ENCODE measurements around the gene KIF5B.

DNA sequence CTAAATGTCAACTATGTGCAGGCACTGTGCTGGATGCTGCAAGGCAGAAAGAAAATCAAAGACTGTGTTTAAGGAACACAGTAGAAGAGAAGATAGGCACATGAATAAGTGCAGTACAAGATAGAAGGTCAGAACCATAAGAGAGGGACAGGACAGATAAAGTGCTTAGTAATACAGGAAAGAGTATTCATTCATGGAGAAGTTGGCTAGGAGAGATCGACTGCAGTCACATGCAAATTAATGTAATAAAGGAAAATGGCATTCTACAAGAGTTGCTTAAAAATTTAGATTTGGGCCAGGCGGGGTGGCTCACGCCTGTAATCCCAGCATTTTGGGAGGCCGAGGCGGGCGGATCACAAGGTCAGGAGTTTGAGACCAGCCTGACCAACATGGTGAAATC, 24.8 kb downstream of the KIF5B start:
- TF ChIP-seq EP300 (IDR thresholded peaks at IDR 0.05) (no peak), POLR2AphosphoS5 (IDR thresholded peaks at IDR 0.05) (no peak)
- TF ChIP-seq, protein P1, sequence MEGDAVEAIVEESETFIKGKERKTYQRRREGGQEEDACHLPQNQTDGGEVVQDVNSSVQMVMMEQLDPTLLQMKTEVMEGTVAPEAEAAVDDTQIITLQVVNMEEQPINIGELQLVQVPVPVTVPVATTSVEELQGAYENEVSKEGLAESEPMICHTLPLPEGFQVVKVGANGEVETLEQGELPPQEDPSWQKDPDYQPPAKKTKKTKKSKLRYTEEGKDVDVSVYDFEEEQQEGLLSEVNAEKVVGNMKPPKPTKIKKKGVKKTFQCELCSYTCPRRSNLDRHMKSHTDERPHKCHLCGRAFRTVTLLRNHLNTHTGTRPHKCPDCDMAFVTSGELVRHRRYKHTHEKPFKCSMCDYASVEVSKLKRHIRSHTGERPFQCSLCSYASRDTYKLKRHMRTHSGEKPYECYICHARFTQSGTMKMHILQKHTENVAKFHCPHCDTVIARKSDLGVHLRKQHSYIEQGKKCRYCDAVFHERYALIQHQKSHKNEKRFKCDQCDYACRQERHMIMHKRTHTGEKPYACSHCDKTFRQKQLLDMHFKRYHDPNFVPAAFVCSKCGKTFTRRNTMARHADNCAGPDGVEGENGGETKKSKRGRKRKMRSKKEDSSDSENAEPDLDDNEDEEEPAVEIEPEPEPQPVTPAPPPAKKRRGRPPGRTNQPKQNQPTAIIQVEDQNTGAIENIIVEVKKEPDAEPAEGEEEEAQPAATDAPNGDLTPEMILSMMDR (IDR thresholded peaks at IDR 0.05): no peak
